HS-27A (cell line): ENCODE measurements around the gene HOXB3.
"Not testable (repeated sequence)": the region's sequence is repeated elsewhere in the genome, so short reads cannot be mapped to it uniquely, and the experiment has no call there.

Experiments
- DNase-seq: peaks from one replicate; pipeline ENCODE4 v3.0.0-alpha.2; 2012; ENCODE audit warnings: low read depth, missing footprints

The HOXB3 gene

GRCh38 chr17:48526608-48527546 is 63.2 kb downstream of the HOXB3 start:
- no peak for DNase-seq

DNA sequence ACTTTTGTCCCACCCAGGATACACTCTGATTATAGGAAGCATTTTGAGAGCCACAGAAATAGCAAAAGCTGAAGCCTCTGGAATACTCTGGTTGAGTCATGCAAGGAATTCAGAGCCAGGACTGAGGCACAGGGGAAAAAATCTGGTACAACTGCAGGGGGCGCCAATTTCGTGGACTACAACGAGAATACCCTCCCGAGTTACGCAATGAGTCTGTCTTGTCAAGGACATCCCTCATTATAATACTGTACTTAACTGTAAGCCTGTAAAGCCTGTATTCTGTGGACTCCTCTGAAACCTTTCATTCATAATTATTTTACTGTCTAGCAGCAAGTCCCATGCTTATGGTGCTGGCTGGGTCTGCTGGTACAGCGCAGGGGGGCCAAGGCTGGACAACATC is 67.0 kb downstream of the HOXB3 start:
- no peak for DNase-seq

- no peak for DNase-seq
Measured at GRCh38 chr17:48522031-48522653, 67.9 kb downstream of the HOXB3 start.

DNA sequence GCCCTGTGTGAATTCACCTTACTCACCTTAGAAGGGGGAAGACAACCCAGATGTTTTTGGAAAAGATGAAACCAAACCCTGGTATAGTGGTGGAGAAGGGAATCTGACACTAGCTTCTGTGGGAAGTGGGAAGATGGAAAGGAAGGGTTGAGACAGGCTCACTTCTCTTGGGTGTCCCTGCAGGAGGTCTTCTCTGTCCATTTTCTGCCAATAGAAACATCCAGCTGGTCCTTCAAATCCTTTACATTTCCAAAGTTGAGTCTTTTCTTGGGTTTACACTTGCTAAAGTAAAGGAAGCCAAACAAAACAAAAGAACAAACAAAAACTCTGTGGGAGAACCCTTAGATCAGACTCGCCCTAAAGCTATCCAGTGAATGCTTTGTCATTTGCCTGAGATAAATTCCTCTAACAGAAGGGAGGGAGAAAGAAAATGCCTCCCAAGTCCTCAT is 69.4 kb downstream of the HOXB3 start:
- no peak for DNase-seq

DNA sequence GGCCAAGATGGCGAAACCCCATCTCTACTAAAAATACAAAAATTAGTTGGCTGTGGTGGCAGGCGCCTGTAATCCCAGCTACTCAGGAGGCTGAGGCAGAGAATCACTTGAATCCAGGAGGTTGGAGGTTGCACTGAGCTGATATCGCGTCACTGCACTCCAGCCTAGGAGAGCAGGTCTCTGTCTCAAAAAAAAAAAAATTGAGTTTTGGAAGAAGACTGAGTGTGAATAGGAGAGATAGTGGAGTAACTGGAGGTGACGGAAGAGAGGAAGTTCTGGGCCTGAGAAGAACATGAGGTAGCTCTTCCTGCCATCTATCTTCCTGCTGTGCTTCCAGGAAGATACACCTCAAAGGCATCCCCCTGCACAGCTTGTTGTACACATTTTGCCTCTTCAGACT is 70.6 kb downstream of the HOXB3 start:
- no peak for DNase-seq

DNA sequence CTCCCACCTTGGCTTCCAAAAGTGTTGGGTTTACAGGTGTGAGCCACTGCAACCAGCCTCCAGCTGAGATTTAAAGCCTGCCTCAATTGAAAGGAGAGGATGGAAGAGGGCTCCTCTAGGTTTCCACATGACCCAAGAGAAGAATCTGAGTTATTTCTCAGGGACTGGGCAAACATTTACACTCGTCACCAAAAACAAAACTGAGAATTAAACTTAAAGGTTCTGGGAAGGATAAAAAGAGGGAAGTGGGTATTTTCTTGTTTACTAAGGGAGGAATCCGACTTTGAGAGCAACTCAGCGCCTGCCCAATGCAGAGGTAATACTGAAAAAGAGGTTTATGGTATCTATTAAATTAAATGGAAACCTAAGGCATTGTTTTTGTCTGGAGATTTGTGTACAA is 72.6 kb downstream of the HOXB3 start:
- no peak for DNase-seq

DNA sequence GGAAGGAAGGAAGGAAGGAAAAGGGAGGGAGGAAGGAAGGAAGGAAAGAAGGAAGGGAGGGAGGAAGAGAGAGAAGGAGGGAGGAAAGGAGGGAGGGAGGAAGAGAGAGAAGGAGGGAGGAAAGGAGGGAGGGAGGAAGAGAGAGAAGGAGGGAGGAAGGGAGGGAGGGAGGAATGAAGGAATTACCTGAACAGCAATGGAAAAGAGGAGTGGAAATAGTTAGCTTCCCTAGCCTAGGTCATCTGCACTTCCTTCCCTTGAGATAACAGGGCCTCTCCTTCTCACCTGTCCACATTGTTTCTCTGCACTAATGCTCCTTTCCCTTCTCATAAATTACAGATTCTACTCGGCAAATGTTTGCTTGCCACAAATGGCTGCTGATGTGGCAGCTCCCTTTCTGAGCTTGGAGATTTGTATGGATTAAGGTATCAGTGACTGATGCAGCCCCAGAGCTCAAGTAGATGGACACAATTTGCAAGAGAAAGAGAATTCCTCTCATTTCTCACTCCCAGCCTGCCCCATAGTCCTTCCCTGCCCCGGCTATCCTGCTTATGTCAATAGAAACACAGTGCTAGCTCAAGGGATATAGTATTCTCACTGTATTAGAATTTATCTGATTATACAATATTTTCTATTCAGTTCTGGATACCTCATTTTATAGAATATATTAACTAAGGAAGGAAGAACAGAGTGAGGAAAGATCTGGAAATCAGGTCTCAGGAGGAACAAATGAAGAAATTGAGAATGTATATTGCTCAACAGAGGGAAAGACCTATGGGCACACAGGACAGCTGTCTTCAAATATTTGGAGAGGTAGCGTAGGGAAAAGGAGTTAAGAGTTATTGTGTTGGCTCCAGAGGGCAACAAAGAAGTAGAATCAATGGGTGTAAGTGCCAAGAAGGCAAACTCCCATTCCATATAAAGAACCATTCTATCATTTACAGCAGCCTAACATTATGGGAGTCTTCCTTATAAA is 73.8 kb downstream of the HOXB3 start:
- DNase-seq = no peak

DNA sequence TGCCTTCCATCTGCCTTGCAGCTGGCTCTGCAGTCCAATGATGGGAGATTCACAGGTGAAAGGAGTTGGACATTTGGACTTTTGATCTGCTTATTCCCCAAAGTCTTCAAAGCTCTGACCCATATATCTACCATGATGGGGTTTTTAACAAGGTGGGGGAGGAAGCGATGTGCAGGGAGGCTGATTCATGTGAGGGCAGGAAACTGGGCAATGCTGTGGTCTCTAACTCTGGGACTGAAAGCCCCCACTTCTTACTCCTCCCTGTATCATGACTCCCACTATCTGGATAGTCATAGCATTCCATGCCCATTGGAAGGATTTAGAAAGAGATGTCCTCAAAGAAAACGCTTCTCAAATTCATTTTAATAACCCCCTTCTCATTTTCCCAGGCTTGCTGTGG is 75.6 kb downstream of the HOXB3 start:
- DNase-seq = no peak

DNA sequence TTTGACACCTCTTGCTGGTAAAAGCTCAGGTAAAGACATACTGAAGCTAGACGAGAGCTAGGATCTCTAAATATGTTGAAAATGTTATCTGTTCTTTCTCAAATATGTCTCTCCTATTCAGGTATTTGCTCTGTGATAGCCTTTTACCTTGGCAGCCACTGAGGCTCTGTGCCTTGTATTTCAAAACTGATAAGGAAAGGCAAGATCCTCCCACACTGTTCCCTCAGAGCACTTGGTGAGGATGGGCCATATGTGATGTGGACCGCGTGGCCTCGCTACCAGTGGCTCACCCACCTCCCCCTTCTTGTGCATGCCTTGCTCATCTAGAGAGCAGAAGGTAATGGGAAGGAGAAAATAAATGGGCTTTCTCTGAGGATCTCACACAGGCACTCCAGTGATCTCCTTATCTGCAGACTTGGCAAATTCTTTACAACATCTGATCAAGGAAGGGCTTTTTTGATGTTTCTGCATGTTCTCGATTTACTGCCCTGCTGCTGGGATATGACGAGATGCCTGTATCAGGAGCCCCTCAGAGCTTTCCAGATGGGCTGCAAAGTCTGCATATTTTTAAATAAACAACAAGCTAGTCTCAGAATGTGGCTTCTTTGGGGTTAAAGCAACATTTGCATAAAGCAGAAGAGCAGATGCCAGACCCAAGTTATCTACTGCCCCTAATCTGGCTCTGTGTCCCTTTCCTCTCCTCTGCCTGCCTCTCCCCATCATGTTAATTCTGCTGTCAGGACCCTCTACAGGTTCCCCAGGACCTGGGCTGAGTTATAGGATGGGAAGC is 76.2 kb downstream of the HOXB3 start:
- no peak for DNase-seq

DNA sequence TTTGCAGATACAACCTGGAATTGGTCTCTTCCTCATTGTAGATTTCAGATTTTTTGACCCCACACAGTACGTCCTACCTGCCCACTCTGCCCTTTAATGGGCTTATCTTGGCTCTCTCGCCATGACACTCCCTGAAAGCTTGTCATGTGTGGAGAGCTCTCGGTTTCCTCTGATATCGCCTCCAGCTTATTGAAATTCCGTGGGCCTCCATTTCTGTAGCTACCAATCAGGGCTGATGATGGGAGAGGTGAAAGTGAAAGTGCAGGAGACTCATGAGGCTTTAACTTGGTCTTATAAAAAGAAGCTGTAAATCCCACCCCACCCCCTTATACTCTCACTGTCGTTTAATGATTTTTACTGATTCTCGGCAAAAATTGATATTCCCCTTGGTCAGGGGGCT is 76.9 kb downstream of the HOXB3 start:
- DNase-seq = no peak

DNA sequence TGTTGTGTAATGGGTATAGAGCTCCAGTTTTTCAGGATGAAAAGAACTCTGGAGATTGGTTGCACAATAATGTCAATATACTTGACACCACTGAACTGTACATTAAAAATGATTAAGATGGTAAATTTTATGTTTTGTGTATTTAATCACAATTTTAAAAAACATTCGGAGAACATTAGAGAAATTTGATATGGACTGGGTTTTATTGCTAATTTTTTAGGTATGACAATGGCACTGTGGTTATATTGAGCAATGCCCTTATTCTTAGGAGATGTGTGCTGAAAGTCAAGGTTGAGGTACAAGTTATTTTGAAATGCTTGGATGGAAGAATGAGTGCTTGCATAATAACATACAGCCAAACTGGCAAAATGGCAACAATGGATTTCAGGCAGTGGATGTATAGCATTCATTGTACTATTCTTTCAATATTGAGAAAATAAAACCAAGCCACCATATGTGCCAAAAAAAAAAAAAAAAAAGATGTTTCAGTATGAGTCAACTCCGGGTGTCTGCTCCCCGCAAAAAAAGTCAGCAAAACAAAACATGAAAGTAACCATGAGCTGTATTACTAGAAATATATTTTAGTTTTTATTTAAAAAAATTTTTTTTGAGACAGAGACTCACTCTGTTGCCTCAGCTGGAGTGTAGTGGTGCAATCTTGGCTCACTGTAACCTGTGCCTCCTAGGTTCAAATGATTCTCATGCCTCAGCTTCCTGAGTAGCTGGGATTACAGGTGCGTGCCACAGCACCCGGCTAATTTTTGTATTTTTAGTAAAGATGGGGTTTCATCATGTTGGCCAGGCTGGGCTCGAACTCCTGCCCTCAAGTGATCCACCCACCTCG is 79.1 kb downstream of the HOXB3 start:
- DNase-seq = no peak

DNA sequence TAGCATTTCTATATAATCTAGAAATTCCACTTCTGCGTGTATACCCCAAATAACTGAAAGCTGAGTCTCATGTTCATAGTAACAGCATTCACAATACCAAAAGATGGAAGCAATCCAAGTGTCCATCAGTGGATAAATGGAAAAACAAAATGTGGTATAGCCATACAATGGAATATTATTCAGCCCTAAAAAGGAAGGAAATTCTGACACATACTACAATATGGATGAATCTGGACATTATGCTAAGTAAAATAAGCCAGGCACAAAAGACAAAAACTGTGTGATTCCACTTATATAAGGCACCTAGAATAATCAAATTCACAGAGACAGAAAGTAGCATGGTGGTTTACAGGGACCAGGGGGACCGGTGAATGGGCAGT is 79.7 kb downstream of the HOXB3 start:
- DNase-seq = no peak

GRCh38 chr17:48509708-48510107 is 80.3 kb downstream of the HOXB3 start:
- DNase-seq = not testable (repeated sequence)

- no peak for DNase-seq
Measured at GRCh38 chr17:48506246-48506645, 83.8 kb downstream of the HOXB3 start.

DNA sequence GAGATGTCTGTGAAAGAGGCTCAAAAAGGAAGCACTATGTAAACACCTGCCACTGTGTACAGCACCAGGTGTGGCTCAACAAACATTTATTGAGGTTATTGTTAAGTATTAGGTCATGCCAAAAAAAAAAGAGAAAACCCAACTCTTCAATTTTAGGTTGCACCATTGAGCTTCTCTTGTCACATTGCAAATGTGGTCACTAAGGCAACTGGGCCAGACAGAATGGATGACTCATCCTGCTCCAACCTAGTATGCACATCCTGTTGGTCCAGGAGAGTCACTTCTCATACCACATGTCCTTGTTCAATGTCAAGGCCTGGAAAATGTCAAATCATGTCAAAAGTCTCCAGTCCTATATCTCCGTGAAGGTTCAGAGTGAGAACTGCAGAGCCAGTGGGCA is 84.3 kb downstream of the HOXB3 start:
- DNase-seq = no peak

- DNase-seq = no peak
Measured at GRCh38 chr17:48504953-48505352, 85.1 kb downstream of the HOXB3 start.

DNA sequence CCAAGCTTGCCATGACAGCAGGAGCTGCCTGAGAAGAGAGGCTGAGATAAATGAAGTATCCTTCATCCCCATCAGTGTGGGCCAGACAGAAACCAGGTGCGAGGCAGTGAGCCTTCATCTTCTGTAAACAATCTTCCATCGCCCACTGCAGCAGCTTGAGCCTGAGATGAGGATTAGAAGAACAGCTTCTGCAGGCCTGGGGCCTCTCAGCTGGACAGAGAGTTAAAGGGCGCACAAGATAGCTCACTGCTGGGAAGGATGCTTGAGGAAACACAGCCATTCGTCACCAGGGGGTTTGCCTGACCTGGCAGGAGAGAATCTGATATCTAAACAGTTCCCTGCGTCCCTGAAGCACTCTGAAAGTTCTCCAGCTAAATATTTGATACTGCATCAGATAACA is 86.3 kb downstream of the HOXB3 start:
- no peak for DNase-seq

DNA sequence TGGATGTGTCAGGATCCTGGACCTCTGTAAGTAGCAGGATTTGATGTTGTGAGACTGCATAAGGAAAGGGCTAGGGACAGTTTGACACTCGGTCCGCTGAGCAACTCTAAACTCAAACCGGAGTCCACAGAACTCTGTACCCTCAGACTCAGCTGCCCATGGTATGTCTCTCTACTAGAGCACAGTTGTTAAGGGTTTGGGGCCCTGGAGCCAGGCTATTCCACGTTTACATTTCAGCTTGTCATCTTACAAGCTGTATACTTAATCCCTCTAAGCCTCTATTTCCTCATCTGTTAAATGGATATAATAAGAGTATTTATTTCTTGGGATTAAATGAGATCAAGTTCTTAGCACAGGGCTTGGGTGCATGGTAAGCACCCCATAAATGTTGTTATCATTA is 87.1 kb downstream of the HOXB3 start:
- no peak for DNase-seq

GRCh38 chr17:48502312-48502711 is 87.7 kb downstream of the HOXB3 start:
- DNase-seq = no peak
